Astrocyte (in vitro differentiated cells and primary cell): ENCODE results near the gene DYNLT1. TPM values are rescaled to one million over a fixed set of nuclear protein-coding genes. Genes with fewer than 3 reads are reported as not detected.

Experiments
- DNase-seq: peaks from one replicate; pipeline ENCODE4 v3.0.0-alpha.2; 2010; ENCODE audit warnings: low read depth
- FAIRE-seq: peaks from 2 replicates; lab custom pipeline; 2011; peaks lifted over from hg19 to GRCh38; lab: Jason Lieb, UNC
- H2AFZ ChIP-seq: 2 replicates; pipeline ENCODE4 v1.6.0; 2012; ENCODE audit warnings: low read depth, low read length, inconsistent platforms
- H3K27ac ChIP-seq: 2 replicates; pipeline ENCODE4 v1.5.1; 2011; ENCODE audit warnings: low read depth, low read length, inconsistent platforms
- H3K27me3 ChIP-seq: 2 replicates; pipeline ENCODE4 v1.6.0; 2011; ENCODE audit warnings: low read length, inconsistent platforms; ENCODE audit not compliant: insufficient read depth
- H3K36me3 ChIP-seq: 2 replicates; pipeline ENCODE4 v1.5.1; 2011; ENCODE audit warnings: low read length, inconsistent platforms; ENCODE audit not compliant: insufficient read depth
- H3K4me1 ChIP-seq: 2 replicates; pipeline ENCODE4 v1.5.1; 2011; ENCODE audit warnings: low read length, inconsistent platforms; ENCODE audit not compliant: insufficient read depth
- H3K4me2 ChIP-seq: 2 replicates; pipeline ENCODE4 v1.6.0; 2012; ENCODE audit warnings: low read length, inconsistent platforms
- H3K4me3 ChIP-seq: 2 replicates; pipeline ENCODE4 v1.5.1; 2011; ENCODE audit warnings: low read depth, mild to moderate bottlenecking, low read length, inconsistent platforms; ENCODE audit not compliant: insufficient read depth
- H3K79me2 ChIP-seq: 2 replicates; pipeline ENCODE4 v1.6.0; 2012; ENCODE audit warnings: mild to moderate bottlenecking, low read length, inconsistent platforms; ENCODE audit not compliant: insufficient read depth
- H3K9ac ChIP-seq: 2 replicates; pipeline ENCODE4 v1.6.0; 2012; ENCODE audit warnings: mild to moderate bottlenecking, low read length, inconsistent platforms
- H3K9me3 ChIP-seq: 2 replicates; pipeline ENCODE4 v1.5.1; 2012; ENCODE audit warnings: low read depth, mild to moderate bottlenecking, low read length, inconsistent platforms; ENCODE audit not compliant: insufficient read depth
- H4K20me1 ChIP-seq: 2 replicates; pipeline ENCODE4 v1.6.0; 2012; ENCODE audit warnings: low read length, inconsistent platforms; ENCODE audit not compliant: insufficient read depth
- H3K27ac Mint-ChIP-seq: one replicate; pipeline ENCODE4 v1.8.0; 2021; ENCODE audit warnings: mild to moderate bottlenecking, mixed read lengths; ENCODE audit not compliant: unreplicated experiment
- H3K27me3 Mint-ChIP-seq: one replicate; pipeline ENCODE4 v1.8.0; 2021; ENCODE audit warnings: low read depth, mixed read lengths; ENCODE audit not compliant: unreplicated experiment
- H3K36me3 Mint-ChIP-seq: one replicate; pipeline ENCODE4 v1.8.0; 2021; ENCODE audit warnings: low read depth, mixed read lengths; ENCODE audit not compliant: unreplicated experiment
- H3K4me1 Mint-ChIP-seq: one replicate; pipeline ENCODE4 v1.8.0; 2021; ENCODE audit warnings: low read depth, mixed read lengths; ENCODE audit not compliant: unreplicated experiment
- H3K4me3 Mint-ChIP-seq: one replicate; pipeline ENCODE4 v1.8.0; 2021; ENCODE audit warnings: mild to moderate bottlenecking, moderate library complexity, mixed read lengths; ENCODE audit not compliant: unreplicated experiment
- H3K9me3 Mint-ChIP-seq: one replicate; pipeline ENCODE4 v1.8.0; 2021; ENCODE audit warnings: mild to moderate bottlenecking, mixed read lengths; ENCODE audit not compliant: unreplicated experiment
- CTCF ChIP-seq: IDR thresholded peaks from 2 replicates; pipeline ENCODE4 v1.5.1; 2011; ENCODE audit warnings: low read depth, mild to moderate bottlenecking, inconsistent platforms, low read length, moderate library complexity; ENCODE audit not compliant: insufficient read depth
- EZH2 ChIP-seq: IDR thresholded peaks from 2 replicates; pipeline ENCODE4 v1.6.1; 2012; ENCODE audit warnings: mild to moderate bottlenecking, low read length, inconsistent platforms; ENCODE audit not compliant: insufficient read depth
- total RNA-seq: library from RNA; stranded (reverse); gene quantifications from 2 replicates; pipeline ENCODE4 v1.2.1, GENCODE V29; 2021

DYNLT1 gene
- total RNA-seq, 1 donor from 2014 or later = 169 TPM

- Histone ChIP-seq H3K27me3 (peaks cover 8% of the 10 kb centered on the region), H3K9ac (no peak overlapping the region), H4K20me1 (no peaks in the 10 kb centered on the region), H3K9me3 (no peaks in the 10 kb centered on the region), H3K27ac (no peak overlapping the region), H3K4me3 (no peak overlapping the region), H2AFZ (no peak overlapping the region), H3K4me1 (peaks cover 2% of the 10 kb centered on the region), H3K36me3 (no peaks in the 10 kb centered on the region), H3K79me2 (no peaks in the 10 kb centered on the region), H3K4me2 (no peak overlapping the region)
- peaks cover 4% of the 10 kb centered on the region for H3K4me1 Mint-ChIP-seq
- no peak overlapping the region for H3K27ac Mint-ChIP-seq
- FAIRE-seq (no peak), DNase-seq (no peak)
- no peak overlapping the region for H3K4me3 Mint-ChIP-seq
- H3K36me3 Mint-ChIP-seq = peaks cover 4% of the 10 kb centered on the region
- peaks cover 35% of the 10 kb centered on the region for H3K27me3 Mint-ChIP-seq
- TF ChIP-seq EZH2 = no peak
- no peak for TF ChIP-seq CTCF
- H3K9me3 Mint-ChIP-seq = peaks cover 3% of the 10 kb centered on the region
These were observed 24.2 kb upstream of the DYNLT1 start for GRCh38 chr6:158668707-158669103.

- Mint-ChIP-seq H3K4me1 (peaks cover 4% of the 10 kb centered on the region), H3K27ac (no peak overlapping the region), H3K27me3 (peaks cover 44% of the 10 kb centered on the region), H3K36me3 (peaks cover 8% of the 10 kb centered on the region), H3K4me3 (no peak overlapping the region), H3K9me3 (peaks cover 3% of the 10 kb centered on the region)
- Histone ChIP-seq H3K27me3 (peaks cover 8% of the 10 kb centered on the region), H2AFZ (no peak overlapping the region), H3K27ac (no peak overlapping the region), H3K36me3 (no peaks in the 10 kb centered on the region), H3K4me1 (peaks cover 2% of the 10 kb centered on the region), H4K20me1 (no peaks in the 10 kb centered on the region), H3K79me2 (no peaks in the 10 kb centered on the region), H3K9ac (no peak overlapping the region), H3K4me3 (no peak overlapping the region), H3K4me2 (no peak overlapping the region), H3K9me3 (no peaks in the 10 kb centered on the region)
- FAIRE-seq (no peak), DNase-seq (no peak)
- no peak for TF ChIP-seq CTCF
- no peak for TF ChIP-seq EZH2
These were observed 22.9 kb upstream of the DYNLT1 start for GRCh38 chr6:158667360-158667981.

- H3K27me3 Mint-ChIP-seq = peaks cover 45% of the 10 kb centered on the region
- H3K36me3 ChIP-seq = no peaks in the 10 kb centered on the region
- H3K27ac ChIP-seq = no peak overlapping the region
- FAIRE-seq (no peak), DNase-seq (peak; percentile 20)
- no peak overlapping the region for H3K4me2 ChIP-seq
- no peak overlapping the region for H3K27ac Mint-ChIP-seq
- no peak overlapping the region for H3K9ac ChIP-seq
- peaks cover 2% of the 10 kb centered on the region for H3K4me1 ChIP-seq
- H2AFZ ChIP-seq = no peak overlapping the region
- H3K4me3 Mint-ChIP-seq = no peak overlapping the region
- H3K4me1 Mint-ChIP-seq = peaks cover 4% of the 10 kb centered on the region
- no peak for TF ChIP-seq CTCF
- TF ChIP-seq EZH2 = no peak
- H3K9me3 ChIP-seq = no peaks in the 10 kb centered on the region
- peaks cover 8% of the 10 kb centered on the region for H3K27me3 ChIP-seq
- peaks cover 8% of the 10 kb centered on the region for H3K36me3 Mint-ChIP-seq
- H3K4me3 ChIP-seq = no peak overlapping the region
- H3K9me3 Mint-ChIP-seq = peaks cover 3% of the 10 kb centered on the region
- no peaks in the 10 kb centered on the region for H3K79me2 ChIP-seq
- H4K20me1 ChIP-seq = no peaks in the 10 kb centered on the region
These were observed 22.3 kb upstream of the DYNLT1 start for GRCh38 chr6:158666628-158667359.
